GM23248 (cell line): ENCODE results near the gene KRT6B. TPM values are rescaled to one million over a fixed set of nuclear protein-coding genes. Genes with fewer than 3 reads are reported as not detected.

Source experiments
- DNase-seq: peaks from one replicate; pipeline ENCODE4 v3.0.0-alpha.2; 2015
- H2AFZ ChIP-seq: fragments of 200-600 bp; sonication (generic); 2 replicates; pipeline ENCODE4 v1.6.1; 2016; ENCODE audit warnings: antibody characterized with exemption
- H3F3A ChIP-seq: fragments of 200-600 bp; sonication (generic); 2 replicates; pipeline ENCODE4 v1.6.1; 2016; ENCODE audit warnings: mild to moderate bottlenecking, antibody characterized with exemption, mixed run types; ENCODE audit not compliant: insufficient read depth
- H3K27ac ChIP-seq: fragments of 200-600 bp; sonication (generic); 2 replicates; pipeline ENCODE4 v1.5.1; 2016; ENCODE audit warnings: mild to moderate bottlenecking
- H3K27me3 ChIP-seq: fragments of 200-600 bp; sonication (generic); replicated peaks from 2 replicates; pipeline ENCODE4 v1.6.1; 2016; ENCODE audit warnings: mild to moderate bottlenecking; ENCODE audit not compliant: insufficient read depth
- H3K36me3 ChIP-seq: fragments of 200-600 bp; sonication (generic); 2 replicates; pipeline ENCODE4 v1.6.1; 2016; ENCODE audit warnings: low read depth, mild to moderate bottlenecking
- H3K4me1 ChIP-seq: fragments of 200-600 bp; sonication (generic); 2 replicates; pipeline ENCODE4 v1.6.1; 2016; ENCODE audit warnings: mild to moderate bottlenecking; ENCODE audit not compliant: insufficient read depth
- H3K4me2 ChIP-seq: fragments of 200-600 bp; sonication (generic); one replicate; pipeline ENCODE4 v1.6.1; 2016; ENCODE audit warnings: mild to moderate bottlenecking; ENCODE audit not compliant: unreplicated experiment
- H3K4me3 ChIP-seq: fragments of 200-600 bp; sonication (generic); 2 replicates; pipeline ENCODE4 v1.5.1; 2016; ENCODE audit warnings: mild to moderate bottlenecking
- H3K79me2 ChIP-seq: fragments of 200-600 bp; sonication (generic); 2 replicates; pipeline ENCODE4 v1.6.1; 2016; ENCODE audit warnings: mild to moderate bottlenecking; ENCODE audit not compliant: insufficient read depth
- H3K9ac ChIP-seq: fragments of 200-600 bp; sonication (generic); 2 replicates; pipeline ENCODE4 v1.6.1; 2016; ENCODE audit warnings: mild to moderate bottlenecking
- H3K9me2 ChIP-seq: fragments of 200-600 bp; sonication (generic); 2 replicates; pipeline ENCODE4 v1.6.1; 2016; ENCODE audit warnings: mixed run types, mild to moderate bottlenecking, moderate library complexity; ENCODE audit not compliant: insufficient read depth
- H3K9me3 ChIP-seq: fragments of 200-600 bp; sonication (generic); one replicate; pipeline ENCODE4 v1.6.1; 2017; ENCODE audit warnings: low read depth
- H4K20me1 ChIP-seq: fragments of 200-600 bp; sonication (generic); 2 replicates; pipeline ENCODE4 v1.6.0; 2016; ENCODE audit not compliant: insufficient read depth
- EZH2 ChIP-seq: fragments of 200-600 bp; sonication (generic); IDR thresholded peaks from 2 replicates; pipeline ENCODE4 v1.6.1; 2018; ENCODE audit warnings: antibody characterized with exemption, mild to moderate bottlenecking; ENCODE audit not compliant: insufficient read depth, poor library complexity, severe bottlenecking
- EZH2phosphoT487 ChIP-seq: fragments of 200-600 bp; sonication (generic); IDR thresholded peaks from 2 replicates; pipeline ENCODE4 v1.6.1; 2018; ENCODE audit warnings: antibody characterized with exemption, moderate library complexity, mild to moderate bottlenecking, low read depth; ENCODE audit not compliant: insufficient read depth
- whole genome bisulfite sequencing, 2 experiments: methylation state at CpG; one replicate each; pipeline ENCODE4 v1.1.6; 2015 to 2017; ENCODE audit warnings: low lambda C conversion rate in 2 of 2, low coverage in 1 of 2; ENCODE audit errors: missing lambda C conversion rate in 2 of 2; 5-methylcytosine and 5-hydroxymethylcytosine counted together
- in situ Hi-C: fragments of 300-500 bp; cut with MboI; formaldehyde crosslinking; loops from 2 replicates; pipeline ENCODE4 v1.15.0; 2020
- polyA plus RNA-seq: library from polyadenylated mRNA; unstranded; fragments of >200 nt; fragmentation: Nextera tagmentation; extraction: Ambion mirVana; gene quantifications from 2 replicates; pipeline ENCODE4 v1.2.1, GENCODE V29; 2016
- total RNA-seq: library from RNA; depleted of rRNA; stranded (reverse); fragments of >200 nt; shearing (Covaris generic); gene quantifications from 2 replicates; pipeline ENCODE4 v1.2.3, GENCODE V29; 2014

Gene KRT6B
- total and polyA plus RNA-seq, 2 experiments from 2014 or later: not detected

DNA sequence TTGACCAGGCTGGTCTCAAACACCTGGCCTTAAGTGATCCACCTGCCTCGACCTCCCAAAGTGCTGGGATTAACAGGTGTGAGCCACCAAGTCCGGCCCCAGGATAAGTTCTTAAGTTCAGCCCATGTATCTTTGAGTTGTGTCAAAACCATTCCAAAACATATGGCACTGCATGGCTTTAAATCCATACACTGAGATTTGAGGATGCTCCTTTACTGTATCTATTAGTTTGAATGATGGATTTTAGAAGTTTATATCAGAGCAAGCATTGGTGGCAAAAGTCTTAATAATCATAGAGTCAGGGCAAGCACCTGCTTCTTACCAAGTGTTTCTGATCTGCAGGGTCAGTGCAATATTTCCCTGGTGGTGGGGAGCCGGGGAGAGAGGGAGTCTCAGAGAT lies 6.1 kb downstream of the KRT6B start:
- H3F3A ChIP-seq: peaks cover 26% of the 10 kb centered on the region
- in situ Hi-C loops: no loop called here
- no peaks in the 10 kb centered on the region for H3K9me2 ChIP-seq
- H3K36me3 ChIP-seq: no peaks in the 10 kb centered on the region
- H3K27ac ChIP-seq: no peak overlapping the region
- no peak for TF ChIP-seq EZH2phosphoT487
- no peak overlapping the region for H3K9ac ChIP-seq
- H3K27me3 ChIP-seq: 0 out of 2 replicates have a peak, but pooled peaks cover 13% of the 10 kb centered on the region
- no peaks in the 10 kb centered on the region for H4K20me1 ChIP-seq
- peaks cover 26% of the 10 kb centered on the region for H3K4me1 ChIP-seq
- DNase-seq: no peak
- H3K9me3 ChIP-seq: no peaks in the 10 kb centered on the region
- no peaks in the 10 kb centered on the region for H3K79me2 ChIP-seq
- WGBS, 2 experiments: 72 to 76% methylated on average over 3 of the region's 3 CpGs
- H3K4me2 ChIP-seq: no peak overlapping the region
- H3K4me3 ChIP-seq: no peak overlapping the region
- no peak overlapping the region for H2AFZ ChIP-seq

DNA sequence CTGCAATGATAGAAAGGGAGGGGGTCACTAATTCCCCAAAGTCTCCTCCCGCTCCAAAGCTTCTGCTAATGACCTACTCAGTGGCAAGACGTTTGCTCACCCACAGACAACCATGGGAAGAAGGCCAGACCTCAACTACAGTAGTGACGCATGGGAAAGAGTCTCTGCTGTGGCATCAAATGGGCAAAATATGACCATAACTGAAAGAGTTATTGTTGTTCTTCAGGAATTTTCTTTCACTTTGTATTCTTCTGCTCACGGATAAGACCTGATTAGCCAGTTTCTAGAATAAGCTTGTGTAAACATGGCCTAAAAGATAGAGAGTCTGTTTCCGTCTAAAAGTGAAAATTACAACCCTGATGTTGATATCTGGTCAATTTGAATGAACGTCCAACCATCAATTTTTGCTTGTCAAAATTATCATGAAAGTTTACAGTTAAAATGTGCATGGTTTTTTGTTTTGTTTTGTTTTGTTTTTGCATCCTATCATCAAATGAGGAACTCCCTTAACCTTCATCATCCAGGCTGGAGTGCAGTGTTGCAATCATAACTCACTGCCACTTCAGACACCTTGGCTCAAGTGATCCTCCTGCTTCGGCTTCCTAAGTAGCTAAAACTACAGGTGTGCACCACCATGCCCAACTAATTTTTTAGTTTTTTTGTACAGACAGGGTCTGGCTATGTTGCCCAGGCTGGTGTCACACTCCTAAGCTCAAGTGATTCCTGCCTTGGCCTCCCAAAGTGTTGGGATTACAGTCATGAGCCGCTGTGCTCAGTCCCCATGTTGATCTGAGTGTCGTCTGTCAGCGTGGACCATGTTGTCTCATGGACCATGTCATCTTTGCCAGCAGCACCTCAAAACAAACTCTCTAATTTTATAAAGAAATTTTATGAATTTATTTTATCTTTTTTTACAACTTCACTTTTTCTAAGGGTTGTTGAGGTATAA lies 7.0 kb downstream of the KRT6B start:
- Histone ChIP-seq H3K9me2 (no peaks in the 10 kb centered on the region), H3K79me2 (no peaks in the 10 kb centered on the region), H3K4me2 (no peak overlapping the region), H3K9ac (no peak overlapping the region), H2AFZ (no peak overlapping the region), H3K27ac (no peak overlapping the region), H3K27me3 (0 out of 2 replicates have a peak, but pooled peaks cover 9% of the 10 kb centered on the region), H3K4me3 (no peak overlapping the region), H3K36me3 (no peaks in the 10 kb centered on the region), H4K20me1 (no peaks in the 10 kb centered on the region), H3F3A (peaks cover 34% of the 10 kb centered on the region), H3K9me3 (no peaks in the 10 kb centered on the region), H3K4me1 (peaks cover 35% of the 10 kb centered on the region)
- peak; percentile 30 for DNase-seq
- TF ChIP-seq EZH2 (no peak), EZH2phosphoT487 (no peak)
- WGBS, 2 experiments: 67% methylated on average over 10 of the region's 10 CpGs
- in situ Hi-C loops: no loop called here

DNA sequence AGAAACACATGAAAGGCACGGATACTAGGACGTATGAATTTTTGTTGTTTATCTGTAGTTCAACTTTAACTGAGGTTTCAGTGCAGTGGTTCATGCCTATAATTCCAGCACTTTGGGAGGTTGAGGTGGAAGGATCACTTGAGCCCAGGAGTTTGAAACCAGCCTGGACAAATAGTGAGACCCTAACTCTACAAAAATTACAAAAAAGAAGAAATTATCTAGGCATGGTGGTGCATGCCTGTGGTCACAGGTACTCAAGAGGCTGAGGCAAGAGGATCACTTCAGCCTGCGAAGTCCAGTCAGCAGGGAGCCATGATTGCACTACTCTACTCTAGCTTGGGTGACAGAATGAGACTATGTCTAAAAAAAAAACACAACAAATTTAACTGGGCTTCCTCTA lies 8.0 kb downstream of the KRT6B start:
- Histone ChIP-seq H3K27me3 (0 out of 2 replicates have a peak, but pooled peaks cover 5% of the 10 kb centered on the region), H3K4me1 (peaks cover 35% of the 10 kb centered on the region), H3K36me3 (no peaks in the 10 kb centered on the region), H3K9ac (no peak overlapping the region), H3F3A (peaks cover 36% of the 10 kb centered on the region), H2AFZ (no peak overlapping the region), H3K9me2 (no peaks in the 10 kb centered on the region), H3K4me2 (no peak overlapping the region), H4K20me1 (no peaks in the 10 kb centered on the region), H3K27ac (no peak overlapping the region), H3K4me3 (no peak overlapping the region), H3K9me3 (no peaks in the 10 kb centered on the region), H3K79me2 (no peaks in the 10 kb centered on the region)
- DNase-seq: no peak
- in situ Hi-C loops: no loop called here
- WGBS, 2 experiments: 98% methylated on average over 3 of the region's 3 CpGs
- TF ChIP-seq EZH2phosphoT487 (no peak), EZH2 (no peak)

DNA sequence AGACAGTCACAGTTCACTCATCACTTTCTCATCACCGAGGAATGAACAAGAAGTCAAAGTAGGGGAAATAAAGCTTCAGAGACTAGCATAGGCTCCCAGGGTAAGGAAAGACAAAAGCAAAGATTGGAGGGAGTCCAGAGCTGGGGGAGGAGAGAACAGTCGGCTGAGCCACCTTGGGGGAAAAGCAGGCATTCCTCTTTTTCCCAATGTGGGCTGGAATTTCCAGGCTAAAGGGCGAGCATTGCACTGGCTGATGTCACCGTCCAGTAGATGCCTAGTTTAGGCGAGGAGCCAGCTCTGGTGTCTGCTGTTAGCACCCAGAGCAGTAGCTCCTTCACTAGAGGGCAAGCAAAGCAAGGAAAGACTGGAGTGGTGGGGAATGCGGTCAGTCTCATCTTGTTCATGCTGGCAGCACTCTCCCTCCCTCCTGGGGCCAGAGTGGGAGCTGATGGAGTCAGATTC lies 9.3 kb downstream of the KRT6B start:
- H3K27ac ChIP-seq: peak overlapping the region; percentile 92
- DNase-seq: peak; percentile 96
- H4K20me1 ChIP-seq: no peaks in the 10 kb centered on the region
- no peak for TF ChIP-seq EZH2
- no peaks in the 10 kb centered on the region for H3K27me3 ChIP-seq
- H3K9ac ChIP-seq: peak overlapping the region; percentile 72
- in situ Hi-C loops: no loop called here
- H3K79me2 ChIP-seq: no peaks in the 10 kb centered on the region
- H3K36me3 ChIP-seq: no peaks in the 10 kb centered on the region
- H3K4me2 ChIP-seq: peak overlapping the region; percentile 40
- no peaks in the 10 kb centered on the region for H3K9me3 ChIP-seq
- WGBS, 2 experiments: 5 to 6% methylated on average over 6 of the region's 6 CpGs
- H2AFZ ChIP-seq: no peak overlapping the region
- H3F3A ChIP-seq: peaks cover 36% of the 10 kb centered on the region
- H3K4me3 ChIP-seq: peak overlapping the region; percentile 6; the same call in 1 of the 2 replicates
- peaks cover 35% of the 10 kb centered on the region for H3K4me1 ChIP-seq
- no peaks in the 10 kb centered on the region for H3K9me2 ChIP-seq
